CD4-positive, alpha-beta T cell treated with Interleukin-15 for 1 hour (primary cell): ENCODE data around the gene RBSN.
"Not testable (repeated sequence)": the region's sequence is repeated elsewhere in the genome, so short reads cannot be mapped to it uniquely, and the experiment has no call there.

ENCODE experiments used
- DNase-seq: peaks from one replicate; pipeline ENCODE4 v3.0.0-alpha.2; 2020

The RBSN gene

DNA sequence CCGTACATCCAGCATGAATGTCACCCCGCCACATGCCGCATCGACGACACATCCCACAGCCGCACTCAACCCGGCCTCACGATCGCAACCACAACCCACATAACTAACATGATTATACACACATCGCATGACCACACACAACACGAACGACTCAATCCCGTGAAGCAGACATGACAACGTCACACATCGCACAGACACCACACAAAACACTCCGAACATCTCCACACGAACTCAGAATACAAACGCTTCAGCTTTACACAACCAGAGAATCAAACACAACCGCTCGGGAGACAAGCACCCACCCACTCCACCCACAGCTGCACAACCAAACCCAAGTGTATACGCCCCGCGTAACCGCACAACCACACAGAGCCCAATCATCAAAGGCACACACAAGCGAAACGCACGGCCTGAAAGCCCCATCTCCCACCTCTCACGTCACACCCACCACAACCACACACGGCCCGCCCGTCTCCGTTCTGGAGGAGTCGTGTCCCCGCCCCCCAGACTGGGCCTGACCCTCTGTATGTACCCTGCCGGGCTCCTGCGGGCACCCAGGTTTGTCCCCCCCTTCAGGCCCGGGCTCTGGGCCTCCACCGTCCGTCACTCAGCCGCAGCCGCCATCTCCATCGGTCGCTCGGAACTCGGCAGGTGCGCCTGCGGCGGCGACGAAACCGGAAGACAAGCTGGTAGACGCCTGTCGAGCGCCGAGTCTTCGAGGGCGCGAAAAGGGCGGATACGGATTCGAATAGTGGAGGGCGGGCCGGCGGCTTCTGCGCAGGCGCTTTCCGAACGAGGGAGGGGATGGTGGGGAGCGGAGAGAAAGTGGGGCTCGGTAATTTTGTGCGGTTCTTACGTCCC is at the start of gene RBSN:
RBSN (minus strand) TSS at position 646 of the 861 bp plus-strand sequence. CDS start 3,028 bp downstream, outside the sequence.
- DNase-seq = peak; percentile 96

DNA sequence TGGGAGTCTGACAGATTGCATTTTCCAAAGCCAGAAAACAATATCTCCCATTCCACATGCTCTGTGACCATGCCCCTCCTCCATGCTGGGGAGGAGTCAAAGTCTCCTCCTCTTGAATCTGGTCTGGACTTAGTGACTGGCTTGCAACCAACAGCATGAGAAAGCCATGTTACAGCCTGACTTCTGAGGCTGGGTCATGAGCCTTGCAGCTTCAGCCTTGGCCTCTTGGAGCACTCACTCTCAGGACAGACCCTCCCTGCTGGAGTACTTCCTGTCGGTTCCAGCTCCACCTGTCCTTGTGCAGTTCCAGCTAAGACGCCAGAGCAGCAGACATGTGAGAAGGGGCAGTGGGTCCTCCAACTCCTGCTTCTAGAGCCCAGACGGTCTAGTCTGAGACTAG is 49.7 kb upstream of the RBSN start:
- no peak for DNase-seq

DNA sequence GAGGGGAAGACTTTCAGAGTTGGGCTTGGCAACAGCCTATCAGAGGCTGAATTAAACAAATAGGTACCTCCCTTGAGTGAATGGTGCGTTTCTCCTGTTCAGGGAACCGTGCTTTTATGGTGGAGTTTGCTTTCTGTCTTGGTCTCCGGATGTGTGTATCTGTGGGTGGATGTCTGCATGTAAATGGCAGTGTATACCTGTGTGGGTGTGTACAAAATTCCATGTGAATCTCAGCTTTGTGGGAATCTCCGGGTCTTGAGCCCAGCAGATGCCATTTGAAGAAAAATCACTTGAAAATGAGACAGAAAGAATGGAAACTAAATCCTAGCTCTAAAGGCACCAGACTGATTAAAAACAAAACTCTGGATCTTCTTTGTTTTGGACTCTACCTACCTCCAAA is 37.9 kb upstream of the RBSN start:
- DNase-seq = not testable (repeated sequence)

DNA sequence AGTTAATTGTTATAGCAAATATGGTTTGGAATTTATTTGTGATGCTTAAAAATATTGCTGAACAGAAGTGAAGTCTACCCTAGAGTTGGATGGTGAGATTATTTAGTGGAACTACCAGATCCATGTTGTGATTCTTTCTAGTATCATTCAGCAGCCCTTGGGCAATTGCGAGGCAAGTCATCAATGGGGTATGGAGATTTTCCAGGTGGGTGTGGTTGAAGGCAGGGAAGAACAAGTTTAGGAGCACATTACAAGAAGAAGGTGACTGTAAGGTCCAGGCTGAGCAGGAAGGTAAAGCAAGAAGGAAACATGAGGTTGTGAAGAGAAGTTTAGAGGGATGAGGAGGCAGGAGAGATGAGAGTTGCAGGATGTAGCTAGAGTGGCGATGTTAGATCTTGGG is 36.0 kb upstream of the RBSN start:
- not testable (repeated sequence) for DNase-seq

DNA sequence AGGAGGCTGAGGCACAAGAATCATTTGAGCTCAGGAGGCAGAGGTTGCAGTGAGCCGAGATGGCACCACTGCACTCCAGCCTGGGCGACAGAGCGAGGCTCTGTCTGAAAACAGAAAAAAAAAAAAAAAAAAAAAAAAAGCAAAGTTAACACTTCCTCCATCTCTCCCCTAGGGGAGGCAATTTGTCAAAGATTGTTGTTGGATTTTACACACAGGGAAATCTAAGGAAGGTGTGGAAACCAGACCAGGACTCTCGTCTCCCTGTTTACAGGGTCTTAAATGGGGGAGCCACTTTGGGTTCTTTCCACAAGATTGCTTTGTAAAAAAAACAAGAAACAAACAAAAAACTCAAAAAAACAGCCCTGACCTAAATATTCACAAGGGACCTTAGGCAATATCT is 29.5 kb upstream of the RBSN start:
- not testable (repeated sequence) for DNase-seq

DNA sequence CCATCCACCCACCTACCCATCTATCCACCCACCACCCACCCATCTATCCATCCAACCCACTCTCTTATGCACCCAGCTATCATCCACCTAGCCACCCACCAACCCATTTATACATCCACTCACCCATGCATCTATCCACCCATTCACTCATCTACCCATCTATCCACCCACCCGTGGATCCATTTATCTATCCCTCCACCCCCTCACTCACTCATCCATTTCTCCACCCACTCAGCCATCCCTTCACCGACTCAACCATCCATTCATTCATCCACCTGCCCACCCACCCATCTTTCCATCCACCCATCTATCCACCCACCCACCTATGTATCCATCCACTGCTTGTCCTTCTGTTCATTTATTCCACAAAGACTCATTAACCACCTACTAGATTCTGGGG is 28.0 kb upstream of the RBSN start:
- DNase-seq = not testable (repeated sequence)

DNA sequence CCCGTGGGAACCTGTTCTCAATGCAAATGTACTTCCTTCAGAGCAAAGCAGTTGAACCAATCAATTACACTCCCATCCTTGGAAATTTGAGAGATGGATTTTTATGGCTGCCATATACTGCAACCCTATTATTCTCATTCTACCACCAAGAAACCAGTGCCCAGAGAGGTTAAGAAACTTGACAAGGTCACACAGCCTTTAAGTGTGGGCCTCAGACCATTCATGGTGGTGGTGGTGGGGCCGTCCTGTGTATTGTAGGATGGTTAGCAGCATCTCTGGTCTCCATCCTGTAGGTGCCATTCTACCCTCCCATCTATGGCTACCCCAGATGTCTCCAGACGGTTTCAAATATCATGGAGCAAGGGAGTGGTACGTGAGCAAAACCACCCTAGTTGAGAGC is 23.4 kb upstream of the RBSN start:
- DNase-seq = no peak

DNA sequence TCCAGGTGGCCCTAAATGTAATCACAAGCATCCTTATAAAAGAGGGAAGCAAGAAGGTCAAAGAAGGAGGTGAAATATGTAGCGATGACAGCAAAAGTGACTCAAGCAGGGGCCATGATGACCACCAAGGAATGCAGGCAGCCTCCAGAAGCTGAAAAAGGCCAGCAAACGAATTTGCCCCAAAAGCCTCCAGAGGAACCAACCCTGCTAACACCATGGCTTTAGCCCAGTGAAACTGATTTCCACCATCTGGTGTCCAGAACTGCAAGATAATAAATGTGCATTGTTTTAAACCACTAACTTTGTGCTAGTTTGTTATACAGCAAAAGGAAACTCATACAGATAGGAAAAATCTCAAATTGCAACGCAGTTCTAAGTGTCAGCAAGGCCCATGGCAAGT is 23.0 kb upstream of the RBSN start:
- no peak for DNase-seq

DNA sequence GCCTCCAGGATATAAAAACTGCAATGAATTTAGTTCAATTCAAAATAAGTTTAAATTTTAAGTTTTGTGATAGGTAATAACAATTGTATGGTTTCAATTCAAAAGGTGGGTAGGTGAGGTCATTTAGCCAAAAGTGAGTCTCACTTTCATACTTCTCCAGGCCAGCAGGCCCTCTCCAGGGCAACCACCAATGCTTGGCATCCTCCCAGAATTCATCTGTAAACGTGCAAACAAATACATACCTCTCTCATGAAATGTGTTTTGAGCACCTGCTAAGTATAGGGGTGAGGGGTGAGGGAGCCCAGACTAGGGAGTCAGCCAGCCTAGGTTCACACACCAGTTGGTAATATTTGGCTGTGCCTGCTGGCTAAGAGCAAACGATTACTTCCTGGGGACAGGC is 22.0 kb upstream of the RBSN start:
- DNase-seq = no peak

DNA sequence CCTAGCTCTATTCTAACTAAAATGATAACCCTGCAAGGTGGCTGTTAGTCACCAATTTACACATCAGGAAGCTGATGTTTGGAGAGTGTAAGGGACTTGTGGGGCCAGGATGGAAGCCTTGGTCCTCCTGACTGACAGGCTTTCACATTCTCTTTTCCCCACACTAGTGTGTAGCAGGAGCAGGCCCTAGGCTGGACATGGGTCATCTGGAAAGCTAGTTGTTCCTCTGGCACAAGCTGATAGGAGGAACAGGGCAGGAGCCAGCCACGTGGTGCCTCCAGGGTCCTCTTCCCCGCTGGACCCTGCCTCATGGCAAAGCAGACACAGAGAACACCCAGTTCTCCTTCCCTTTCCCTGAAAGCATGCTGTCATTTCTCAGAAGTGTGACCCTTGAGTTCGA is 18.1 kb upstream of the RBSN start:
- no peak for DNase-seq

DNA sequence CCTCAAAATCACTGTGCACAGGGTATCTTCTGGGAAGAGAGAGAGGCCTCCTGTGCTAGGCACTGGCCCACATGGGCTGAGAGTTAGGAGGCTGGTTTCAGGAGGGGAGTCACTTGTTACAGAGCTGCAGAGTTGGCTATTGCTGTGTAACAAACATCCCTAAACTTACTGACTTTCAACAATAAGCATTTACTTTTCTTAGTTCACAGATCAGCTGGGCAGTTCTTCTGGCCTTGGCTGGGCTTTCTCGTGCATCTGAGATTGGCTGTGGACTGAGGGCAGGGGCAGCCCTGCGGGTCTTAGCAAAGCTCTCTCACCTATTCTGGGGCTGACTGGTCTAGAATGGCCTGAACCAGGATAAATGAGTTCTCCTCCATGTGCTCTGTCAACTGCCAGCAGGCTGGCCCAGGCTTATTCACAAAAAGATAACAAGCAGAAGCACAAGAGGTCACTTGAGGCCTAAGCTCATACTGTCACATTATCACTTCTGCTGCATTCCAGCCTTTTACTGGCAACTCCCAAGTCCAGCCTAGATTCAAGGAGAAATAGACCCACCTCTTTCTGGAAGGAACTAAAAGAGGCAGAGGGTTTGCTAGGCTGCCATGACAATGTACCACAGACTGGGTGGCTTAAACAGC is 17.2 kb upstream of the RBSN start:
- DNase-seq = no peak

DNA sequence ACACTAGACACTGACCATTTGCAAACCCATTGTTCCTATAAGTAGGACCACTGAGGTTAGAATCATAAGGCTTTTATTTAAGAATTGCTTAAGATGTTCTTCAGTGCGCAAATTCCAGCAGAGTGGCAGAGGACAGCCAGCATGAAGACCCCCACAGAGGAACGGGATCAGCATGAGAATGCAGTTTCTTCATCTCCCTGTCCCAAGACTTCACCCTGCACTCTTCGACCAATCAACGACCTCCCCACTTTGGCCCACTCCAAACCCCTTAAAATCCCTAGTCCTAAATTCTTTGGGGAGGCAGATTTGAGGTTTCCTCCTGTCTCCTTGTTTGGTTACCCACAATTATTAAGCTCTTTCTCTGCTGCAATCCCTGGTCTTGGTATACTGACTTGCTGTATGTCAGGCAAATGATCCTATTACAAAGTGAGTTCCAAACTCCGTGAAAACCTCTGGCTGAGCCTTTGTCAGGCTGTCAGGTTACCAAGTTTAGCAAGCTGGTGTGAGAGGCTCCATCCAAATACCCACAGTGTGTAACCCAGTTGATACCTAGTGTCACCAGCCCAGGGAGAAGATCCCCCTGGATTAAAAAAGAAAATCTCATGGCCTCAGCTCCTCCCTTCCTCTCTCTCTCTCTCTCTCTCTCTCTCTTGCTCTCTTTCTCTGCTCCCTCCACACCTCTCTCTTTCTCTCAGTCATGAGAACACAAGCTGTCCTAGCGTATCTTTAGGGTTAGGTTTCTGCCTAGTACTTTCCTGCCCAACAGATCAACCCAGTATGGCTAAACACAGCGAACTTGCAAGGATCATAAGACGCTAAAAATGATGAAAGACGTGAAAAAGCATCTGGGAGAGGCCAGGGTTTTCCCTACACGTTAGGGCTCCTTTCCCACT is 15.8 kb upstream of the RBSN start:
- DNase-seq = no peak

DNA sequence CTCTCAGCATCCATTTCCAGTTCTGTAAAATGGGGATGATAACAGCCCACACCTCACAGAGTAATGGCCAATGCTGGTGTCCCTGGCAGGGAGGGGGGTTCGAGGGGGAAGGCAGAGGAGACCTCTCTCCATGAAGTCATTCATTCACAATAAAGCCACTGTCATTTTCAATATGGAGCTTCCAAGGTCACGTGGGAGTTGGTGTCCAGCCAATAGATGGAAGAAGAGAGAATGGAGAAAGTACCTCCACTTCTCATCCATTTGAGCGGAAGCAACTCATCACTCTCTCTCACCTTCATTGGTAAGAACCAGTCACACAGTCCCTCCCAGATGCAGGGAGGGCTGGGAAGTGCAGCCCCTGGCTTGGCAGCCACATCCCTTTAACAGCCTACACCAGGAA is 14.9 kb upstream of the RBSN start:
- no peak for DNase-seq

DNA sequence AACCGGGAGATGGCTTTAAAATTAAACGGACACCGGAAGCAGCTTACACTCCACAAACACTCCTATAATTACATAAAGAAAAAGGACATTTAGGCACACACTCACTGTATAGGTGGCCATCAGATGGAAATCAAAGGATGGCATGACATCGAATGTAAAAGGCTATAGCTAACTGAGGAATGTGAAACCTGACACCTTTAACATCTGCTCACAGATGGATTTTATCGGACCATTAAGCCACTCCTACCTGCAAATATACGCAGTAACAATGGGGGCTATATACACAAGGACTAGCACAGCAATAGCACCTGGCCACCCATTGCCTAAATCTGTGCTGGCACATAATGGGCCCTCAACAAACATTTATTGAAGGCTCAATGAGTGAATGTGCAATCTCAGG is 14.5 kb upstream of the RBSN start:
- no peak for DNase-seq

DNA sequence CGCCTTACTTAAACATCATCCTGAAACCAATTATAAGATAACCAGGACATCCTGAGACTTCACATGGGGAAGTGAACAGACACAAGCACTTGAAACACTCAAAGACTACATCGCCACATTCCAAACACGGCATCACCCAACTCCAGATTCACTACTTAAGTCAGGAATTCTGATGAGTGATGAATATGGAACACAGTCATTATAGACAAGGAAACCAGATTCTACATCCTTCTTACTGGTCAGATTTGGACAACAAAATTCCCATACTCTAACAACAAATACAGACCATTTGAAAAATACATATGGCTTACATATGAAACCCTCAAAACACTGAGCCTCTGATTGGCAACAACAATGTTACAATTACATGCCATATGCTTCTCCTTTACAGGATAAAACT is 13.1 kb upstream of the RBSN start:
- DNase-seq = no peak

DNA sequence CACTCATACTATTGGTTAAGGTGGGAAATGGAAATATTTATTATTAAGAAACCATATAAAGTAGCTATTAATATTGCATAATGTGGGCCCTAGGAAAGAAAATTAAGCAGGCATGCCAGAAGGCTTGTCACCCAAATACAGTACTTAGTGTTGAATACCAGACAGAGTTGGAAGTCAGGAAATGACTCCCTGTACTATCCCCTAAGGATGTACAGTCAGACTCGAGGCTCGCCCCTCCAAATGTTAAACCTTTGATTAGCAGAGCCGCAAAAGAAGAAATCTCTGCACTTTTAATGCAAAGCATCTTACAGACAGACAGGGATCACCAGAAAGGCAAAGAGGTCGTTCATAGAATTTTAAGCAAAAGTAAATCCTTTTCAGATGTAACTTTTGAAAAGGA is 11.3 kb upstream of the RBSN start:
- DNase-seq = no peak

DNA sequence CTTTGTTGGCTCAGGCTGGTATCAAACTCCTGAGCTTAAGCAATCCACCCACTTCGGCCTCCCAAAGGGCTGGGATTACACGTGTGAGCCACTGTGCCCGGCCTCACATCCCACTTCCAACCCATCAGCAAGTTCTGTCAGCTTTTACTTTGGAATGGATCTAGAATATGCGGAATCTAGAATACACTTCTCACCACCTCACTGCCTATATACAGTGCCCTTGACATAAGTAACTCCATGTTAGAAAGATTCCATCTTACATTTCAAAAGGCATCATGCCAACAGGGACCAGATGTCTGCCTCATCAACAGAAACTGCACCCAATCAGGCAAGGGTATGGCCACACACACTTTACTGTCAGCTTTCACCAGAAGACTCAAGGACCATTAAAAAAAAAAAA is 9.9 kb upstream of the RBSN start:
- DNase-seq = no peak

DNA sequence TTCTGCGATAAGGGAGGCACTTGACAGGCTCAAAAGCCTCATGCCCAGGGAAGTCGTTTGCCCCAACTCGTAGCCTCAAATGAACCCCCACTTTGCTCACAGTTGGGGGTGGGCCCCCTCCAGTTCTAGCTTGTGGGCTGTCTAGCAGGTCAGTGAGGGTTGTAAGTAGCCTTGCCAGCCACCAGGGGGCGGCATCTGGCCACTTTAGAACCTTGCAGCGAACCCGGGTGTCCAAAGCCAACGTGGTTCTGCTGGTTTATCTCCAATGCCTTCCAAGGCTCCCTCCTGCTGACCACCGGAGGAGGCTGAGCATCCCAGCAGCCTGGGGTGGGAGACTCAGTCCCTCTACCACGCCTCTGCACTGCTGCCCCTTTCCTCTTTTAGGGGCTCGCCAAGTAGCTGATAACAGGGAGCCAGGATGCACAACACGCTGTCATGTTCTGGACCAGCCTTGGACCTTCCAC is 9.2 kb upstream of the RBSN start:
- DNase-seq = peak; percentile 73

DNA sequence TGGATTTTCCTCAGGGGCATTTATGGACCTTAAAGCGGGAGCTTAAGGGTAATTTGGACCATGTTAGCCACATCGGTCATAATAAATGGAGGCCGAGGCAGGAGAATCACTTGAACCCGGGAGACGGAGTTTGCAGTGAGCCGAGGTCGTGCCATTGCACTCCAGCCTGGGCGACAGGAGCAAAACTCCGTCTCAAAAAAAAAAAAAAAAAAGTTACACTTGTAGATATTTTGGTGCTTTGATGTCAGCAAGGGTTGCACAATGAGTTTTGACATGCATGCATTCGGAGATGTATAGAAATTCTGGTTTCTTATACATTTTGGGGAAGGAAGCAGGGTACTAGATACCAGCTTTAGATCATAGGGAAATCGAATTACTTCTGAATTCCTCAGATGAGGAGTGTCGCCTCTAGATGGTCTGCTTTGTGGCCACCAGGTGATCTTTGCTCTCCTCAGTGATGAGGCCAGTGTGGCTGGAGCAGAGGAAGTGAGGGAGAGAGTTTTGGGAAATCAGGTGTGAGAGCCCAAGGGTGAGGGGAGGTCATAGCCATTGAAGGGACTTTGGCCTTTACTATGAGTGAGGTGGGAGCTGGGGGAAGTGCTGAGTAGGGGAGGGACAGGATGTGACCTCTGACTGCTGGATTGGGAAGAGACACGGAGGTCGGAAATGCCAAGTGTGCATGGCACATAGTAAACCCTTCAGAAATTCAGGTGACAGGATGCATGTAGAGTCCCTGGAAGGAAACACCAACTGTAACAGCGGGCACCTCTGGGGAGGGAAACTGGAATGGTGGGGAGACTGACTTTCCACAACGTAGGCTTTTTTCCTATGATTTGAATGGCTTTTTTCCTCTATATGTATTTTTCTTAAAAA is 8.4 kb upstream of the RBSN start:
- no peak for DNase-seq

DNA sequence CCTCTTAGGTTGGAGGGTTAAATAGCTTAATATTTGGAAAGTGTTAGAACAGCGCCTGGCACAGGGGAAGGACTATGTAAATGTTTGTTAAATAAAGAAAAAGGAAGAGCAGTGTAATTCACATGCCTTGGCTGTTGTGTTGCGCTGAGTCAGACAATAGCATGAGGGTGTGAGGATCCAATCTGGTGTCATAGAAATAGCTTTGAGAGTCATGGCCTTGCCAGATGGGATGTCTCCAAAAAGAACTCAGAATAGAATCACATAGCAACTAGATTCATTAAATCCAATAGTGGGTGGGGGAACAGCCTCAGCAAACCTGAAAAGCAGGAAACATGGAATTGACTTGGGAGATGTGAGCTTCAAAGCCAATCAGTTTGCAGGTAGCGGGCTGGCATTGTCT is 3.9 kb upstream of the RBSN start:
- DNase-seq = no peak

DNA sequence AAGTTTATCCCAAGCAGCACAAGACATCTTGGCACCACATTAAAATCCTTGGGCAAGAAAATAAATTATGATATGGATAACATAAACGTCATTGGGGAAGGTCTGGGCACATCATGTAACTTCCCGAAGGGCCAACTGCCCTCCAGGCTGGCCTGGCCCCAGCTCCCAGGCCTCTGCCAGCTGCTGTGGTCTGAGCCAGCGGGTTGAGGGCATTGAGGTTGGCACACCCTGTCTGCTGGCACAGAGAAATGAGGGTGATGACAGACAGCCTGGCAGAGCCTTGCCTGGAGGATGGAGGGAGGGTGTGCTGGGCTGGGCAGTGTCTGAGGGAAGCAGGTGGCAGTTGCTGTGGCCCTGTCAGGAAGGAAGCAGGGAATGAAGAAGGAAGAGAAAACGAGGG is 3.3 kb upstream of the RBSN start:
- no peak for DNase-seq

DNA sequence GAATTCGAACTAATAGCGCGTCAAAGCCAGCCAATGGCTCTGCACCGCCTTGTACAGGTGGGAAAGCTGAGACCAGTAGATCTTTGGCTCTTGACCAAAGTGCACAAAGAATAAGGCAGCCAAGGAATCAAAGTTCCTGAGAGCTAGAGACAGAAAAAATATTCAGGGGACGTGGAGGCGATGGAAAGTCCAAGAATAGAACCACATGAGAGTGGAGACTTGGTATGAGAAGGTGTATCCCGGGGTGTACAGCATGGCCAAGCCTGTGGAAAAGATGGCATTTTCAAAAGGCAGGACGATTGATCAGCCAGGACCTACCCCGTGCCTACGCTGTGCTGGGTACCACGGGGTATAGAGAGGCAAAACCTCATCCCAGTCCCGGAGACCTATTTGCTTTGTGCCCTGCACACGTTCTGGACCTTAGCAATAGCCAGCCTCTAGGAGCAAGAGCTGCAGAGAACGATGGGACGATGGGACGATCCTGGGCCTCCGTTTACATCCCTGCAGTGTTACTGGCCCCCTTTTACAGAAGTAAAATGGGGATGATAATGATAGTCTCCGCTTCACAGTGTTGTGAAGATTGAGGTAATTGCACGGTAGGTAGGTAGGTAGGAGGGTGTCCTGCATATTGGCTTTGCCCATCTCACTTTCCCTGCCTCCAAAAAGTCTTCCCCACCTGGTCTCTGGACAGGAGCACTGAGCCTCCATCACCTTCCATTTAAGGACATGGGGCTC is 583 bp upstream of the RBSN start:
- DNase-seq = no peak
